Kidney epithelial cell (primary cell): ENCODE measurements around the gene REEP5. TPM values are rescaled to one million over a fixed set of nuclear protein-coding genes. Genes with fewer than 3 reads are reported as not detected.

ENCODE experiments used
- DNase-seq: peaks from one replicate; pipeline ENCODE4 v3.0.0-alpha.2; 2010; ENCODE audit warnings: low read depth
- H3K27me3 ChIP-seq: 2 replicates; pipeline ENCODE4 v1.6.0; 2011; ENCODE audit warnings: low read length; ENCODE audit not compliant: control insufficient read depth, insufficient read depth
- H3K36me3 ChIP-seq: 2 replicates; pipeline ENCODE4 v1.5.1; 2011; ENCODE audit warnings: low read length; ENCODE audit not compliant: control insufficient read depth, insufficient read depth
- H3K4me3 ChIP-seq: 2 replicates; pipeline ENCODE4 v1.5.1; 2011; ENCODE audit warnings: low read depth, mild to moderate bottlenecking, control low read depth, low read length
- total RNA-seq: library from RNA; depleted of rRNA; stranded (reverse); fragments of >200 nt; gene quantifications from 2 replicates; pipeline ENCODE4 v1.2.3, GENCODE V29; 2015
- TF ChIP-seq, protein P1 (sequence below): IDR thresholded peaks from 2 replicates; pipeline ENCODE4 v1.5.1; 2011; ENCODE audit warnings: mild to moderate bottlenecking, moderate library complexity, low read length, control low read depth, inconsistent platforms; ENCODE audit not compliant: insufficient read depth, poor library complexity, severe bottlenecking

The REEP5 gene
- total RNA-seq, 1 donor from 2014 or later = 79.4 TPM

GRCh38 chr5:112870966-112871365 is 51.1 kb downstream of the REEP5 start:
- H3K4me3 ChIP-seq = no peak overlapping the region
- H3K36me3 ChIP-seq = peaks cover 1% of the 10 kb centered on the region
- no peaks in the 10 kb centered on the region for H3K27me3 ChIP-seq
- TF ChIP-seq, protein P1, sequence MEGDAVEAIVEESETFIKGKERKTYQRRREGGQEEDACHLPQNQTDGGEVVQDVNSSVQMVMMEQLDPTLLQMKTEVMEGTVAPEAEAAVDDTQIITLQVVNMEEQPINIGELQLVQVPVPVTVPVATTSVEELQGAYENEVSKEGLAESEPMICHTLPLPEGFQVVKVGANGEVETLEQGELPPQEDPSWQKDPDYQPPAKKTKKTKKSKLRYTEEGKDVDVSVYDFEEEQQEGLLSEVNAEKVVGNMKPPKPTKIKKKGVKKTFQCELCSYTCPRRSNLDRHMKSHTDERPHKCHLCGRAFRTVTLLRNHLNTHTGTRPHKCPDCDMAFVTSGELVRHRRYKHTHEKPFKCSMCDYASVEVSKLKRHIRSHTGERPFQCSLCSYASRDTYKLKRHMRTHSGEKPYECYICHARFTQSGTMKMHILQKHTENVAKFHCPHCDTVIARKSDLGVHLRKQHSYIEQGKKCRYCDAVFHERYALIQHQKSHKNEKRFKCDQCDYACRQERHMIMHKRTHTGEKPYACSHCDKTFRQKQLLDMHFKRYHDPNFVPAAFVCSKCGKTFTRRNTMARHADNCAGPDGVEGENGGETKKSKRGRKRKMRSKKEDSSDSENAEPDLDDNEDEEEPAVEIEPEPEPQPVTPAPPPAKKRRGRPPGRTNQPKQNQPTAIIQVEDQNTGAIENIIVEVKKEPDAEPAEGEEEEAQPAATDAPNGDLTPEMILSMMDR = no peak
- no peak for DNase-seq

- no peak for DNase-seq
- Histone ChIP-seq H3K27me3 (no peaks in the 10 kb centered on the region), H3K36me3 (peaks cover 1% of the 10 kb centered on the region), H3K4me3 (no peak overlapping the region)
- TF ChIP-seq, protein P1 = no peak
Measured at GRCh38 chr5:112869948-112870347, 52.1 kb downstream of the REEP5 start.

DNA sequence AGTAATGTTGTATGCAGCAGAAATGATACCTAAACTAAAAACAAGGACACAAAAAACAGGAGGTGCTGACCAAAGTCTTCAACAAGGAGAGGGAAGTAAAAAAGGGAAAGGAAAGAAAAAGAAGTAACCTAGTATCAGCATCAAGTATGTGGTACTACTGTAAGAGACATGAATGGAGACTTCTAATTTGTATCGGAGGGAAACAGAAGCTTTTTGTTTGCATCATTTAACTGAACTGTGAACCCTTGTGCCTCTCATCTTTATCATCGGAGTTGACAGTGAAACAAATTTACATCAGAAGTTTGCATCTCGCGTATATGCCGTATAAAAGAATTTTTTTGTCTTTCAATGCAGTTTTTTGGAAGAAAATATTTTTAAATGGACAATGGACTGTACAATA is 54.6 kb downstream of the REEP5 start:
- DNase-seq = no peak
- TF ChIP-seq, protein P1 = no peak
- Histone ChIP-seq H3K4me3 (no peak overlapping the region), H3K27me3 (no peaks in the 10 kb centered on the region), H3K36me3 (peaks cover 1% of the 10 kb centered on the region)

DNA sequence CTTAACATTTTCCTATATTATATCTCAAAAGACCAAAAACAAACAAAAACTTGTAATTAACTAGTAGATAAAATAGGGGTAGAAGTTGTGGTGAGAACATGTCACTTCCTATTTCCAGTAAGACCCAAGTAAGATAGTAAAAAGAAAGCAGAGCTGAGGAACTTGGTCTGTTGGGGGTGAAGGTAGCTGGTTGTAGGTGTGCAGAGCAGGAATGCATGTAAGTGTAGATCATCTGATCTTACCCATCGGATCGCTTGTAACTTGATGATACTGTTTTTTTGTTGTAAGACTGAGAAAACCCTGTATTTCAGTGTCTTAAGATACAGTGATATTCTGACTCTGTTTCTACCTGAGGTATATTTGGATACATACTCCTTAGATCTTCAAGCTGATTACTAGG is 55.3 kb downstream of the REEP5 start:
- TF ChIP-seq, protein P1 = no peak
- Histone ChIP-seq H3K27me3 (no peaks in the 10 kb centered on the region), H3K36me3 (peaks cover 1% of the 10 kb centered on the region), H3K4me3 (no peak overlapping the region)
- DNase-seq = no peak

DNA sequence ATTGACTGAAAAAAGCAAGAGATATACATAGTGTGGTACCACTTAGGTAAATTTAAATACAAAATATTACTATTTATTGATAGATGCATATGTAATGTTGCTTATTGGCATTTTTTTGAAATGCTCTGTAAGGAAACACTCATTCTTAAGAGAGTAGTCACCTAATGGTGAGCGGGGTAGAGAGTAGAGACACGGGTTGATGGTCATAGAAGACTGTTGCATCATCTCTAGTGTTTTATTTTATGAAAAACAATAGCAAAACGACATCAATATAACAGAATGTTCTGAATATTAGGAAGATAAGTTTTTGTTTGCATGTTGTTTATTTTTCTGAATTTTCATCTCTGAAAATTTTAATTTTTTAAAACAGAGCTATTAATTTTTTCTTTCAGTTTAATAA is 56.9 kb downstream of the REEP5 start:
- Histone ChIP-seq H3K36me3 (peaks cover 1% of the 10 kb centered on the region), H3K27me3 (no peaks in the 10 kb centered on the region), H3K4me3 (no peak overlapping the region)
- TF ChIP-seq, protein P1 = no peak
- no peak for DNase-seq

DNA sequence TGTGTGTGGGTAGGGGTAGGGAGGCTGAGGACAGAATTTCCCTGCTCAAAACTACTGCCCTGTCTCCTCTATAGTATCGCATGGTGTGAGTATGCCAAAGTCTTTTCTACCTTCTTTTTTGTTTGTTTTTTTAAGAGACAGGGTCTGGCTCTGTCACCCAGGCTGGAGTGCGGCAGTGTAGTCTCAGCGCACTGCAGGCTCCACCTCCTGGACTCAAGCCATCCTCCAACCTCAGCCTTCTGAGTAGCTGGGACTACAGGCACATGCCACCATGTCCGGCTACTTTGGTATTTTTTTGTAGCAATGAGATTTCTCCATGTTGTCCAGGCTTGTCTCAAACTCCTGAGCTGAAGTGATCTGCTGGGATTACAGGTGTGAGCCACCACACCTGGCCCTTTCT is 58.5 kb downstream of the REEP5 start:
- TF ChIP-seq, protein P1 = no peak
- no peak overlapping the region for H3K4me3 ChIP-seq
- no peak for DNase-seq
- H3K36me3 ChIP-seq = no peaks in the 10 kb centered on the region
- no peaks in the 10 kb centered on the region for H3K27me3 ChIP-seq
